C1 segment of cervical spinal cord (tissue), 14 donors: ENCODE results near the gene ANKRD1.
"Not testable (repeated sequence)": the region's sequence is repeated elsewhere in the genome, so short reads cannot be mapped to it uniquely, and the experiment has no call there.

Experiments
- DNase-seq, 14 donors: peaks; one replicate each; lab custom pipeline; 2025; lab: John Stamatoyannopoulos, UW

The ANKRD1 gene

DNA sequence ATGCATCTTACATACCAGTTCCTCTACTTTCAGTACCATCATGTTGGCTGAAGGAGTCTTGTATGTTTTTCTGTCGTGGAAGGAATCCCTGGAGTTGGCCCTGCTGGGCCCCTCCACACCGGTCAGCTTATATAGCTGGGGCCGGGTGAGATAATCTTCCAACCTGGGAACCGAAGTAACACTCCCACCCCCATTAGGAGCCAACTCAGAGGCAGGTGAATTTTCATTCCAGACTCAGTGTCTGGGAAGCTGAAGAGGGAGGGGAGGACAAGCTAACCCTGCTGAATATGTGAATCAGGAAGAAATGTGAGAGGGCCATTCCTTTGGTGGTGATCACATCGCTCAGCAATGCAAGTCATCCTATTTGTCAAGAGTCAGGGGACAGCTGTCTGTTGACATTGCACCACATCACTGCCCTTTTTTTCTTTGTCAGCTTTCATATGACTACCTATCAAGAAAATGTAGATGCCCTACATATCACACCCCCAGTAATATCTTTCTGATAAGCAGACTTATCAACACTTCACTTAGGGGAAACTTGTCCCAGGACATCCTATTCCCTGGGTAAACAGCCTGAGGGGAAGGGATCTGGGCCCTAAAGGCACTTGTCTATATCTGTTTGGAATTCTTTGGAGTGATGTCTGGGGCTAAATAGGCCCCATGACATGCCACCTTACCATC is at the start of gene ANKRD1:
Gene ANKRD1, minus strand, starts transcription at position 102 of the 681 bp plus-strand sequence. Its CDS starts 60 bp downstream, at position 42.
- no peak for DNase-seq

- no peak for DNase-seq
Measured at GRCh38 chr10:90969947-90970673, 49.2 kb upstream of the ANKRD1 start.

GRCh38 chr10:90969121-90969534 is 48.2 kb upstream of the ANKRD1 start:
- DNase-seq = no peak

DNA sequence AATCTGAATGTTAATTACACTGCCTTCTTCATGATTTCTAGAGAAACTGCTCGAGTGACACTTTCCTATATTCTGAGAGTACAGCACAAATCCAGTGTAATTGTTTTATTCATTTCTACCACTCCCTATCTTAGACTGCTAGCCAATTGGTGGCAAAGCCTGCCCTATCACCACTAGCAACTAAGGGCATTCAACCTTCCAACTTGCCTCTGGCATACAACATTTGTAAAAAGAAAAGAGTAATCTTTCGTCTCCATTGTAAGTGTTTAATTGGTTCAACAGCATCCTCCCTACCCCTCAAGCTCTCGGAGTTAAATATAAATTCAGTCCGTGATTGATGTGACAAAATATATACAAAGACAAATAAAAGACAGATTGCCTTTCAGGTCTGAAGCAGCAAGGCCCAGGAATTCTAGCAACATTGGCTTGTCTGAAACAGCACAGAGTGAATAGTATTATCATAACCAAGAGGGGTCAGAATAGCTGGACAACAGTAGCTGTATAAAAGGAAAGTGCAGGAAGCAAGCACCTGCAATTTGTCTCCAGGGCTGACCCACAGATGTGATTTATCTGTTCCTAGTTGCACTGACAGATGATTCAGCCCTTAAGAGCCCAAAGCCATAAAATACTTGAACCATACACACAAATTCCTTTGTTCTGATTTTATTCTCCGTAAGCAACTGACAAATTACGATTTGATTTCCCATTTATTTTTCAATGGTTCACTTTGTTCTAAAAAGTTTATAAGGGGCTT is 47.6 kb upstream of the ANKRD1 start:
- DNase-seq = no peak

- no peak for DNase-seq
Measured at GRCh38 chr10:90967865-90968264, 47.0 kb upstream of the ANKRD1 start.

DNA sequence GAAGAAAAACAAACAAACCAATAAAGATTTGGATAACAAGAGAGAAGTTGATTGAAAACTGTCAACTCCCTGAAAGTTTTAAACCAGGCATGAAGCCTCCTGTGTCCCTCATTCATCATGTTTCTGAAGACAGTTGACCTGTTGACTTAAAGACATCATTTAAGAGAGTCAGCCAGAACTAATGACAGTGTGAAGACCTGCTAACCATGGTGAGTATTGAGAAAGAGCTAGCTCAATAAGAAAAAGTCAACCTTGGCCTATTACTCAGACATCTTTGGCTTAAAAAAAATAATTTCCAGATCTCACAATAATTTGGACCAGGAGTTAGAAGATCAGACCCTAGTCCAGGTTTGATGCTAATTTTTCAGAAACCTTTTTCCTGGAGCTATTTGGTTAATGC is 45.3 kb upstream of the ANKRD1 start:
- no peak for DNase-seq

DNA sequence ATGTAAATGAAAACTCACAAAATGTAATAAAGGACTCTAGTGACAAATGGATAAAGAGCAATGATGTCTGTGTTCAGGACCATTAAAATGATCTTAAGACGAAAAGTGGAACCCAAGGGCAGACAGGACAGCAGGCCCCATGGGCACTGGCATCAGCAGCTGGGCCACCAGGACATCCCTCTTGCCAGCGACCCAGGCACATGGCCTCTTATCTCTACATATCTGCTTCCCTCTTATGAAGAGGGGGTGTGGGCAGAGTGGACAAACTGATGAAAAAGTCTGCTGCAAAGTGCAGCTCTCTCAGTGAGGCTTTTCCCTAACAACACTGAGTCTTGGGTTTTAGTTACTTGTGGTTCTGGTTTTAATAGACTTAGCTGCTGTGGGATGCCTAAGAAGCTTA is 44.8 kb upstream of the ANKRD1 start:
- DNase-seq = no peak

DNA sequence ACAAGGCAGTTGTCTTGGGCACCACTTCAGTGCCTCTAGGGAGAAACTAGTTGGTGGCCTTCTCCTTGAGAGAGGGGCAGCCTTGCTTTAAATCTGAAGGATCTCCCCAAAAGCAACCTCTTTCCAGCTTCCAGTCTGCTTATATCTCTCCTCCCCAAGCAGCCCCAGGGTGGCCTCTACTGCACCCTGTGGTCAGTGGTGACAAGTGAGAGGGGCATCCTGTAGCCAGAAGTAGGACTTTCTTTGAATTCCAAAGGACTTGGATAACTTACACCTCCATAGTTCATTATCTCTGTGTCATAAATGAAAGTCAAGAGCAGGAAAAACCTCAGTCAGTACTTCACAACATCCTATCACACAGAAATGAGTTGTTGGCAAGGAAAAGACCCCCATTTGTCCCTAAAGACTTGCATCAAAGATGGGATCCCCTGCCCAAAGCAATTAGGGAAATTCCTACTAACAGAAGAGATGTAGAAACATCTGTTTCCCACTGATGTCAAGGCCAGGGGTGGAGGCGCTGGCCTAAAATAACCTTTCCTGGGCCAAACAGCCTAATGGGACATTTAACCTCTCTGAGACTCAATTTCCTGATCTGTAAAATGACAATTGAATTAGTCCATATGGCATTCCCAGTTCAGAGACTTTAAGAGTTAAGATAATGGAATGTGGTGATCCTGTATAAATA is 44.0 kb upstream of the ANKRD1 start:
- DNase-seq = no peak

GRCh38 chr10:90963331-90963730 is 42.4 kb upstream of the ANKRD1 start:
- no peak for DNase-seq

GRCh38 chr10:90960355-90960814 is 39.5 kb upstream of the ANKRD1 start:
- DNase-seq = no peak

- no peak for DNase-seq
Measured at GRCh38 chr10:90959826-90960225, 38.9 kb upstream of the ANKRD1 start.

- no peak for DNase-seq
Measured at GRCh38 chr10:90958781-90959180, 37.9 kb upstream of the ANKRD1 start.

DNA sequence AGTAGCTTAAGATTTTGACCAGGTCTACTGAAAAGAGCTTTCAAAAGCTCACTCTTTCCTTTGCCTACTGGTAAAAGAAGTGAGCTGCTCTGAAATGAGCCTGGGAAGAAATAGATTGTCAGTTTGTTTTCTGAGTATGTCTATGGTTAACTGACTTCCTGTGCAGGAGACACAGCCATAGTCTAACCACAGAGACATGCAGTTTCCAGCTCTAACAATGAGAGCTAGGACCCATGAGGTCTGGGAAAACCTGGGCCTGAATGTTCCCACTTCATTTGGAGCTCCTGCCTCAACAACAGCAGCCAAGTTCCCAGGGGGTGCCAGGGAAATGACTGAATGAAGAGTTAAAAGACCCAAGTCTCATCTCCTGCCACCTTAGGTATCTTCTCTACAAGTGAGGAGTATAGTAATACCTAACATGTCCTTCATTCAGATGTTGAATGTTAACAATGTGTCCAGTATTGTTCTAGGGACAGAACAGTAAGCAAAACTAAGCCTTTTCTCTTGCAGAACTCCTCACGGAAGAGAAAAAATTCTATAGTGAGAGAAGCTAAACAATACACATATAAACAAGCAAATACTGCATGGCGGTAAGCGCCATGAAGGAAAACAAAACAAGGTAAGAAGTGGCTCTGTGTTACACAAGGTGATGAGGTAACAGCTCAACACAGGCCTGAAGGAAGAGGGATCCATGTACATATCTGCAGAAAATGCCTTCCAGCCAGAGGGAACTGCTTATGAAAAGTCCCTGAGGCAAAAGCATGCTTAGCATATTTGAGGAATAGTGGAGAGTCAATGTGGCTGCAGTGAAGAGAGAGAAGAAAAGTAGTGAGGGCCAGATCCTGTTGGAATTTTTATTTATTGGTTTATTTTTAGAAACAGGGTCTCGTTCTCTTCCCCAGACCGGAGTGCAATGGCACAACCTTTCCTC is 26.4 kb upstream of the ANKRD1 start:
- no peak for DNase-seq

DNA sequence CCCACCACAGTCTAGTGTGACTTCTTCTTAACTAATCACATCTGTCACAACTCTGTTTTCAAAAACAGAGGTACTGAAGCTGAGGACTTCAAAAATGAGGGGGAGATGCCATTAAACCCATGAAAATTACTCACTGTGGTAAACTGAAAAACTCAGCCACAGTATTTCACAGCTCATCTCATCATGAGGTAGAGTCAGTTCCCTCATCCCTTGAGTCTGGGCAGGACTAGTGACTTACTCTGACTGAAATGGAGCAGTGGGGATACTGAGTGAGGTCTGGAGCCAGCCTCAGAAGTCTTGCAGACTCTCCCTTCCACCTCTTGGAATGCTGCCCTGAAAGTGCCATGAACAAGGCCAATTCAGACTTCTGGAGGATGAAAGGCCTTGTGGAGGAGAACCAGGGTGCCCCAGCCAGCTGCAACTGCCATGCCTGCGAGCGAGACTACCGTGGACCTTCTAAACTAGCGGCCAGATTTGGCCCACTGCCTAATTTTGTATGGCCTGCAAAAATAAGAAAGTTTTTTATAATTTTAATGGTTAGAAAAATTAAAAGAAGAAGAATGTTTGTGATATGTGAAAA is 24.7 kb upstream of the ANKRD1 start:
- DNase-seq = peak in 1 of 14 donors; percentile 33

- DNase-seq = no peak
Measured at GRCh38 chr10:90944749-90945148, 23.9 kb upstream of the ANKRD1 start.

DNA sequence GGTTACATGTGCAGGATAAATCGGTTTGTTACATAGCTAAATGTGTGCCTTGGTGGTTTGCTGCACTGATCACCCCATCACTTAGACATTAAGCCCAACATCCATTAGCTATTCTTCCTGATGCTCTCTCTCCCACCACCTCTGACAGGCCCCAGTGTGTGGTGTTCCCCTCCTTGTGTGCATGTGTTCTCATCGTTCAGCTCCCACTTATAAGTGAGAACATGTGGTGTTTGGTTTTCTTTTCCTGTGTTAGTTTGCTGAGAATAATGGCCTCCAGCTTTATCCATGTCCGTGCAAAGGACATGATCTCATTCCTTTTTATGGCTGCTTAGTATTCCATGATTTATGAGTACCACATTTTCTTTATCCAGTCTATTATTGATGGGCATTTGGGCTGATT is 22.1 kb upstream of the ANKRD1 start:
- not testable (repeated sequence) for DNase-seq

DNA sequence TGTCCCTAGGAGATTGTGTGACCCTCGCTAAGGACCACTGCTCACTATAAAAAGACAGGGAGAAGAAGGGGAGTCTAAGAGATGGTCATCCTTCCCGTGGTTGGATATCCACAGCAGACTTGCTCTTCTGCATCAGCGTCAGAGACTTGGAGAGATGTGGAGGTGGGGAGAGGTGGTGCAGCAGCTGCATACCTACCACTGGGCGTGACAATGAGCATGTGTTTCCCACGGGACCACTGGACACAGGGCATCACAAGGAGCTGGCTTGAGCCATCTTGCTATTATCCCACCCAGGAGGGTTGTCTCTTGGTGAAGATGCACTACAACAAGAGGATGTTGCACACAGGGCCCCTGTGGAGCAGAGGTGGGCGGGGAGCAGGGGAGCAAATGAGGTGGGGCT is 18.8 kb upstream of the ANKRD1 start:
- no peak for DNase-seq

DNA sequence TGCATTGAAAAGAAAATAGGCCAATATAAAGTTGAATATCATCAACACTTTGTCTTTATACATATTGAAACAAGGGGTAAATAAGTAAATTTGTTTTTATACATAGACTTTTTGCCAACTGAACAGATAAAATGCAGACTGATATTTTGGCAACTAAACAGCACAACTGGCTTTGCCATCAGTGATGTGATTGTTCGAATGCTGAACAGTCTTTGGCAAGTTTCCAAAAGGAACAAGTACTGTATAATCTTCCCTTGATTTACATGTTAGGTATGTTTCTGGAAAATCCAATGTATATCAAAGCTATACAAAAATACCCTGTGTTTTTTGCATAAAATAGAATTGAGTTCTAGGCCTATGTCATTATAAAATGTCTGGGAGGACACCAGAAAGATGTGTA is 18.2 kb upstream of the ANKRD1 start:
- no peak for DNase-seq

DNA sequence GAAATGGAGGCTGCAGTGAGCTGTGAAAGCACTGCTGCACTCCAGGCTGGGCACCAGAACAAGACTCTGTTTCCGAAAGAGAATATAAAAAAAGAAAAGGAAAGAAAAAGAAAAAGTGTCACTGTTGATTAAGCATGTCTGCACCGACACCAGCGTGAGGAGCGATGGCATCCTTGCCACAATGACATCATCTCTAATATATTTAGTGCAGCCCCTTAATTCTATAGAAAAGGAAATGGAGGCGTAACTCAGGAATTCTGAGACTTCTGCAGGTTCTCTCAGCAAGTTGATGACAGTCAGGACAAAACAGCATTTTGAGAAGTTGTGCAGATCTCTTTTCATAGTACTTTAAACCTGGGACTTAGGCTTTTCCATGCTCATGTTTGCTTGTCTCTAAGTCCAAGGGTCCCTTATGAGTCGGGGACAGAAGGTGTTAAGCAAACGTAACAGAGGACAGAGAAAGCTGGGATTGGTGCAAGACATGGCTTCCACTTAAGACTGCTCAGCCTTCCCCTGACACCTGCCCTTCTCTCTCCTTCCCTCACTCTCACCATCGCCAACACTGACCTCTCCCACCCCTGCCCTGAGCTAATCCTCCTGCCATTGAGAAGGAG is 16.9 kb upstream of the ANKRD1 start:
- no peak for DNase-seq

DNA sequence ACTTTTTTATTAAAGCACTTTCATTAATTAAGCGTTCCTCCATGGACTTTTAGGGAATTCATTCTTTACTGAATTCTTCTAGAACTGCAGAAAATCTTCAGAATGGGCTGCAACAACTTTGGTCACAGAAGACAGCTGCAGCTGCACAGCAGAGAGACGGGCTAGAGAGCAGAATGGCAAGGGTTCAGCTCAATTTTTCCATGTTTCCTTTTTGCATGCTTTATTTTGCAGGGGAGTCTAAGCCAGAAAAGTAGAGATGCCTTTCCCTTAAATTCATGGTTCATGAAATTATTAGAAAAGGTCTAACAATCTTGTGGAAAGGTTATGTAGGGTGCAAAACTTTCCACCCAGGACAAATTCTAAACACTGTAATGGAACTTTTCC is 15.4 kb upstream of the ANKRD1 start:
- no peak for DNase-seq
